ENCODE measurements around the gene COA3.

GRCh38 chr17:42806249-42806648 lies 7.7 kb upstream of the COA3 start:
- TF ChIP-seq PATZ1 (CRISPR knock-in tag; IDR thresholded peaks at IDR 0.05; ENCODE audit: borderline replicate concordance) (no peak), ZFP30 (CRISPR knock-in tag; IDR thresholded peaks at IDR 0.05) (no peak), GLIS3 (CRISPR knock-in tag; IDR thresholded peaks at IDR 0.05) (no peak), ZC3H10 (CRISPR knock-in tag; IDR thresholded peaks at IDR 0.05) (no peak), SNAI2 (CRISPR knock-in tag; IDR thresholded peaks at IDR 0.05) (no peak), CSDC2 (CRISPR knock-in tag; IDR thresholded peaks at IDR 0.05) (no peak), TCF4 (CRISPR knock-in tag; IDR thresholded peaks at IDR 0.05; ENCODE audit: borderline replicate concordance) (no peak), OSR1 (CRISPR knock-in tag; IDR thresholded peaks at IDR 0.05) (no peak)
